ENCODE measurements around the gene DEFB129.
"Not testable (repeated sequence)": the region's sequence is repeated elsewhere in the genome, so short reads cannot be mapped to it uniquely, and the experiment has no call there.

Gene DEFB129, protein sequence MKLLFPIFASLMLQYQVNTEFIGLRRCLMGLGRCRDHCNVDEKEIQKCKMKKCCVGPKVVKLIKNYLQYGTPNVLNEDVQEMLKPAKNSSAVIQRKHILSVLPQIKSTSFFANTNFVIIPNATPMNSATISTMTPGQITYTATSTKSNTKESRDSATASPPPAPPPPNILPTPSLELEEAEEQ

GRCh38 chr20:226958-227357, at the start of gene DEFB129:
TSS of gene DEFB129 (plus strand) at chr20:227258. CDS start at chr20:227289, 31 bp downstream.
- no peak for DNase-seq

DNA sequence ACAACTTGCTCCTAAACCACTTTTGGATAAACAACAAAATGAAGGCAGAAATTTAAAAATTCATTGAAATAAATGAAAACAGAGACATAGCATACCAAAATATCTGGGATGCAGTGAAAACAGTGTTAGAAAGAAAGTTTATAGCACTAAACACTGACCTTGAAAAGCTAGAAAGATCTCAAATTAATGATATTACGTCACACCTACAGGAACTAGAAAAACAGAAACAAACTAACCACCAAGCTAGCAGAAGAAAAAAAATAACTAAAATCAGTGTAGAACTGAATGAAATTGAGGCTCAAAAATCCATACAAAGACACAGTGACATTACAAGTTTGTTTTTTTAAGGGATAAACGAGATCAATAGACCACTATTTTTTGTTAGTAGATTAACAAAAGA, 42.8 kb upstream of the DEFB129 start:
- DNase-seq, result no peak

DNA sequence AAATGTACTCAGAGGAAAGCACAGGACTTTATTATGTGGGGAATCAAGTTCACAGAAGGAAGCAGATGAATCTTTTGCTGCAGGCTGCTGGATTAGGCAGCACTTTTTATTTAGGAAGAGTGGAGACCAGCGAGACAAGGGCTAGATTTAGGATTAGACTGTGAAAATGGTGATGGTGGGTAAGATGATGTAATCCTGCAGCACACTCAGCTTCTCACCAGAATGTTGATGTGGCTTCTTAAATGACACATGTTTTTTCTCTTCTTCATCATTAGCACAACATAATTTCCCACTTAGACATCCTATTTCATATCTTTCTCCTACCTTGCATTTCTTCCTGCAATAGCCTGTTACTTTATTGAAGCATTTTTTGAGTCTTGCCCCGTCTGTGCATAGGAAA, 39.3 kb upstream of the DEFB129 start:
- DNase-seq, result no peak

GRCh38 chr20:189611-190010, 37.4 kb upstream of the DEFB129 start, which contains the start of gene DEFB128:
TSS of gene DEFB128 (minus strand) at chr20:189711. CDS start at chr20:189623, 88 bp downstream.
- no peak for DNase-seq

GRCh38 chr20:198225-198624, 28.8 kb upstream of the DEFB129 start:
- no peak for DNase-seq

DNA sequence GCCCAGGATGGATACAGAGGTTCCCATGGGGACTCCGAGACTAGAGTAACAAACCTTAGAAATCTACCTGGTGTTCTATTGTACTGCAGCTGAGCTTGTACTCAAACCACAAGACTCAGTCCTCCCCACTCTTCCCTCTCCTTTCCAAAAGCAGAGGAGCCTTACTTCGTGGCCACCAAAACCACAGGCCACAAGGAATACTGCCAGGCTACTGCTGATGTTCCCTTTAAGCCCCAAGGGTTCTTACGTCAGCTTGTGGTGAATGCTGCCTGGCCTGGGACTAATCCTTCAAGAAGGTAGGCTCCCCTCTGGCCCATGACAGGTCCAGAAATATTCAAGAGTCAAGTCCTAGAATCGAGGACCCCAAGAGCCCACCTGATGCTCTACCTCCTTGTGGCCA, 27.1 kb upstream of the DEFB129 start:
- no peak for DNase-seq

DNA sequence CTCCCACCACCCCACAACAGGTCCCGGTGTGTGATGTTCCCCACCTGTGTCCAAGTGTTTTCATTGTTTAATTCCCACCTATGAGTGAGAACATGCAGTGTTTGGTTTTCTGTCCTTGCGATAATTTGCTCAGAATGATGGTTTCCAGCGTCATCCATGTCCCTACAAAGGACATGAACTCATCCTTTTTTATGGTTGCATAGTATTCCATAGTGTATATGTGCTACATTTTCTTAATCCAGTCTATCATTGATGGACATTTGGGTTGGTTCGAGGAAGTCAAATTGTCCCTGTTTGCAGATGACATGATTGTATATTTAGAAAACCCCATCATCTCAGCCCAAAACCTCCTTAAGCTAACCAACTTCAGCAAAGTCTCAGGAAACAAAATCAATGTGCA, 23.4 kb upstream of the DEFB129 start:
- DNase-seq, result not testable (repeated sequence)

GRCh38 chr20:208942-209566, 18.0 kb upstream of the DEFB129 start:
- DNase-seq, result no peak

DNA sequence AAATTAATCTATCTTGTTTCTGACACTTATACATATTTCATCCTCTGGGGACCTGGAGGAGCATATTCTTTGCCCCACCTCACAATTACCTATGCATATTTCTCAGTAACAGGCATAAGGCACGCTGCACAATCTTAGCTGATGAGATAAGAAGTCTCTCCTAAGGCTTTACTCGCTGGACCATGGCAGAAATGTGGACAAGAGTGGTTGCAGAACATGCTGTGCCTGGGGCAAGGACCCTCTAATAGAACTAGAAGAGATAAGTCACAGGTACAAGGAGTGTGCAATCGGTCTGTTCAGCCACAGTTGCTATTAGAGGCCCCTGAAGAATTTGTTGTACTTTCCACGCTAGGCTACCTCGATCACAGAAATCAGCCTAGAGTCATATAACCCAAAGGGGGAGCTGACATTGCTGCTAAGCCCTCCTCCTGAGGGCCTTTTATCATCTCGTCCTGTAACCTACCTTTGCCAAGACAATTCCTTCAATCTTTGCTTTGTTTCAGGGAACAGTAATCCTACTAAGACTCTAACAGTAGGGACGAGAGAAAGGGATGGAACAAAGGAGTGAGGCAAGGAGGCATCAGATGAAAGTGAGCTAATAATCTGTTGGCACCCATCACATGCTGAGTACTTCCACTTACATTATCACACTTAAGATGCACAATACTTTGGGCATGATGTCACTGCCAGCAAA, 16.1 kb upstream of the DEFB129 start:
- DNase-seq, result no peak

GRCh38 chr20:214383-214782, 12.7 kb upstream of the DEFB129 start:
- no peak for DNase-seq

DNA sequence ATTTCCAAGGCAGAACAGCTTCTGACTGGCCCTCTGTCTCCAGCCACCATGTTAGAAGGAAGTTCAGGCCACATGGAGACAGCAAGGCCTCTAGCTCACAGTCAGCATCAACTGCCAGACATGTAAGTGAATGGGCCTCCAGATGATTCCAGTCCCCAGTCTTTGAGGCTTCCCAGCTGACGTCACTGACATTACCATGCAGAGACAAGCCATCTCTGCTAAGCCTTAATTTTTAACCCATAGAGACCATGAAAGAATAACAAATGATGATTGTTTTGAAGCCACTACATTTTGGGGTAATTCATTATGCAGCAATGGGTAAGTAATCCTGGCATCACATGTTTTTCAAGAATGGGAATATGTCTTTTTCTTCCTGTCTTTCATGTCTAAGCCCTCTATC, 11.3 kb upstream of the DEFB129 start:
- DNase-seq, result no peak

DNA sequence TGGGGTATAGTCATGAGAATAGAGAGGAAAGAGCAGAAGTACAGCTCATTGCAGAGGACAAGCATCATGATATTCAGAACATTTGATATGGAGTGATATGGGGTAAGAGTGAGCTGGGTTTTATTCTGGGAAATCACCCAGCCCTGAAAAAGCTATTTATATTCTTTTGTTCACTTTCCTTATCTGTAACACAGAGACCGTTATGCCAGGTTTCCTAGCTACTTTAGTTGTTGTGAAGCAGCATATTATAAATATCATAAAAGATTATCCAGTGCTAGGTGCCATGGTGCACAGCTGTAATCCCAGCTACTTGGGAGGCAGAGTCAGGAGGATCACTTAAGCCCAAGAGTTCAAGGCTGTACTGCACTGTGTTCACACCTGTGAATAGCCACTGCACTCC, 9.8 kb upstream of the DEFB129 start:
- DNase-seq, result no peak

DNA sequence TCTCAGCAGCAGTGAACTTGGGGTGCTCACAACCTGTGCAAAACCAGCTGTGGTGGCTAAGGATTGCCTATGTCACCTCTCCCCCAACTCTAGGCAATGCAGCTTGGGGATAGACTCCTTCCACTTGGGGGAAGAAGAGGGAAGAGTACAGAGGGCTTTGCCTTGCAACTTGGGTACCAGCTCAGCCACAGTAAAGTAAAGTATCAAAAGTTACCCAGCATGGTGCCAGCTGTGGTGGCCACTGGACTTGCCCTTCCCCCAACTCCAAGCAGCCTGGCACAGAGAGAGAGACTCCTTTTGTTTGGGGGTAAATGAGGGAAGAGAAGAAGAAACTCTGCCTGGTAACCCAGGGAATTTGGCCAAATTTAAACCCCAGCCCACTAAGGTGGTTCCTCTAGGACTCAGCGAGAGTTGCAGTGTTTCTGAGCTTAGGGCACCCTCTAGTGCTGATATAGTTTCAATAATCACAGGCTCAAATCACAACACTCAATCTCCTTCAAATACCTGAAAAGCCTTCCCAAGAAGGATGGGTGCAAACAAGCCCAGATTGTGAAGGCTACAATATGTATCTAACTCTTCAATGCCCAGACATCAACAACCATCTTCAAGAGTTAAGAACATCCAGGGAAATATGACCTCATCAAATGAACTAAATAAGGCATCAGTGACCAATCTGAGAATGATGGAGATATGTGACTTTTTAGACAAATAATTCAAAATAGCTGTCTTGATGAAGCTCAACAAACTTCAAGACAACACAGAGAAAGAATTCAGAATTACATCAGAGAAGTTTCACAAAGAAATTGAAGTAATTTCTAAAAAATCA, 7.6 kb upstream of the DEFB129 start:
- no peak for DNase-seq

DNA sequence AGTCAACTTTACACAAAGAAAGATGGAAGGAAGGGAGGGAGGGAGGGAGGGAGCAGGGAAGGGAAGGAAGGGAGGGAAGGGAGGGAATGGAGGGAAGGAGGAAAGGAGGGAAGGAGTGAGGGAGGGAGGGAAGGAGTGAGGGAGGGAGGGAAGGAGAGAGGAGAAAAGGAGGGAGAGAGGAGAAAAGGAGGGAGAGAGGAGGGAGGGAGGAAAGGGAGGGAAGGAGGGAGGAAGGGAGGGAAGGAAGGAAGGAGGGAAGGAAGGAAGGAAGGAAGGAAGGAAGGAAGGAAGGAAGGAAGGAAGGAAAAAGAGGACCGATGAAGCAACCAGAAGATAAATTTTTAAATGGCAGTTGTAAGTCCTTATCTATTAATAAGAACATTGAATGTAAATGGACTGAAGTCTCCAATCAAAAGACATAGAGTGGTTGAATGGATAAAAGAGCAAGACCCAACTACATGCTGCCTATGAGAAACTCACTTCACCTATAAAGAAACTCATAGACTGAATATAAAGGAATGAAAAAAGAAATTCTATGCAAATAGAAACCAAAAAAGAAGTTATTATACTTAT, 5.7 kb upstream of the DEFB129 start:
- no peak for DNase-seq

GRCh38 chr20:225879-226278, 1.2 kb upstream of the DEFB129 start:
- DNase-seq, result not testable (repeated sequence)

DNA sequence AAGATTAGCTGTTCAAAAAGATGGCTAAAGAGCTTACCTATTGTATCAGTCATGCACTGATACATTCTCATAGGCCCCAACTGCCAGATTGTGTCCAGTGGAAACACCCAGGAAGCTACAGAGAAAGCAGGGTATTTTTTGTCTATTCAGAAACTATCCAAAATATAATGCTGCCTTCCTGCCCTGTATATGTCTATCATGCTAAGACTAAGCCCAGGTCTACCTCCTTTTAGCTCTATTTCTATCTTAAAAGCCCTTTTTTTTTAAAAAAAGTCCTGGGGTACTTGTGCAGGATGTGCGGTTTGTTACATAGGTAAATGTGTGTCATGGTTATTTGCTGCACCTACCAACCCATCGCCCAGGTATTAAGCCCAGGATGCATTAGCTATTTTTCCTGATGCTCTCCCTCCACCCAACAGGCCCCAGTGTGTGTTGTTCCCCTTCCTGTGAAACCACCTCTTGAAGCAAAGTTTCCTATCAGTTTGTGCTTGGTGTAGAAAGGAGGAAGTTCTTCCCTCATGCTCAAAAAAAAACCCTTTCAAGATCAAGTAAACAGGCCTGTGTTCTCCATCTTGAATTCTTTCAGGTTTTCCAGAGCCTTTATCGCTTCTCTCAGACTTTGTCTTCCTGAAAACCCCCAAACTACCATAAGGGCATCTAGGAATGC, 514 bp downstream of the DEFB129 start:
- no peak for DNase-seq

DNA sequence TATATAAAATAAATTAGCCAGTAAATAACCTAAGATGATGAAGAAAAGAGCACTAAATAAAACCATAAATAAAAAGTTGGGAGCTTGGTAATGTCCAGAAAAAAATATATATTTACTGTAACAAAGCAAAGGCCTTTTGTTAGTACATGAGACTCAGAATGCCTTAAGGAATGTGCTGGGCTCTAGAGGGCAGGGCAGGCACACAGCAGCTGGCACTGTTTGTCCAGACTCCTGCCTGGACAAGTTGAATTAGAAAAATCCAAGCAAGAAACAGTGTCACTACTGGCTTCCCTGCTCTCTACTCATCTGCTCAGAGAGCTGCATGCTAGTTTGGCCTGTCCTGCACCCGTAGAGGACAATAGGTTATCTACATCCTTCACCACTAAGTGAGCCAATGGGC, 8.8 kb downstream of the DEFB129 start:
- DNase-seq, result no peak

- peak; percentile 48 for DNase-seq
These were observed 10.4 kb downstream of the DEFB129 start for GRCh38 chr20:237489-237888.

GRCh38 chr20:237929-238328, 10.9 kb downstream of the DEFB129 start:
- no peak for DNase-seq

- no peak for DNase-seq
These were observed 15.8 kb downstream of the DEFB129 start for GRCh38 chr20:242905-243304.

- no peak for DNase-seq
These were observed 24.3 kb downstream of the DEFB129 start for GRCh38 chr20:251354-251753.

DNA sequence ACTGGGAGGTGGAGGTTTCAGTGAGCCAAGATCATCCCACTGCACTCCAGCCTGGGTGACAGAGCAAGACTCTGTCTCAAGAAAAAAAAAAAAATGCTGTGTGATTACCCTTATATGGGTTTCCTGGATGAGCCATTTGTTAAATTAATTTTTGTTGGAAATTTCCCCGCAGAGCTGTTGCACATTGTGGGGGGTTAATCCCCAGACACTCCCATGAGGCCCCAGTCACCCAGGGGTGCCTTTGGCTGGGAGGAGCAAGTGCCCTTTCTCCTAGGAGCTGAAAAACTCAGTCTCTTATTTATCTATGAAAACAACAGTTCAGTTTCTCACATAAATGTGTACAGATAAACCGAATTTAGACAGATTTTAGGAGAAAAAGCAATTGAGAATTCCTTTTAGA, 25.7 kb downstream of the DEFB129 start:
- DNase-seq, result no peak

DNA sequence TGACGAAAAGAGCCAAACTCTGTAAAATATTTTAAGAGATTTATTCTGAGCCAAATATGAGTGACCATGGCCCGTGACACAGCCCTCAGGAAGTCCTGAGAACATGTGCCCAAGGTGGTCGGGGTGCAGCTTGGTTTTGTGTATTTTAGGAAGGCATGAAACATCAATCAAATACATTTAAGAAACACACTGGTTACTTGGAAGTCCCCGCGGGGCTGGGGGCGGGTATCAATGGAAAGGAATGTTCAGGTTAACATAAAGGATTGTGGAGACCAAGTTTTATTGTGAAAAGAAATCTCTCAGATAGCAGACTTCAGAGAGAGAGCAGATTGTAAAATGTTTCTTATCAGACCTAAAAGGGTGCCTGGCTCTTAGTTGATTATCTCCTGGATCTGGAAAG, 26.4 kb downstream of the DEFB129 start:
- DNase-seq, result not testable (repeated sequence)
